Skin of body (tissue), 3 donors: ENCODE results near the gene ACAT2. TPM values are rescaled to one million over a fixed set of nuclear protein-coding genes. Genes with fewer than 3 reads are reported as not detected.
"Not testable (repeated sequence)": the region's sequence is repeated elsewhere in the genome, so short reads cannot be mapped to it uniquely, and the experiment has no call there.

Source experiments
- DNase-seq: peaks from one replicate; lab custom pipeline; 2025; lab: John Stamatoyannopoulos, UW
- small RNA-seq: library from RNA; depleted of rRNA; stranded (forward); fragments of <200 nt; gene quantifications from one replicate; pipeline ENCODE3, GENCODE V24; 2014; ENCODE audit warnings: low replicate concordance
- total RNA-seq: library from RNA; depleted of rRNA; stranded (reverse); fragments of >200 nt; gene quantifications from one replicate; pipeline ENCODE4 v1.2.3, GENCODE V29; 2014

The ACAT2 gene
- total RNA-seq, 1 donor from 2014 or later: 19.0 TPM

GRCh38 chr6:159809149-159809548, 47.3 kb downstream of the ACAT2 start:
- no peak for DNase-seq

- no peak for DNase-seq
These were observed 51.9 kb downstream of the ACAT2 start for GRCh38 chr6:159813781-159814180.

GRCh38 chr6:159815410-159815809, 53.6 kb downstream of the ACAT2 start:
- DNase-seq: no peak

GRCh38 chr6:159816775-159817174, 54.9 kb downstream of the ACAT2 start:
- not testable (repeated sequence) for DNase-seq

GRCh38 chr6:159817951-159818739, 56.3 kb downstream of the ACAT2 start:
- no peak for DNase-seq

- no peak for DNase-seq
These were observed 57.3 kb downstream of the ACAT2 start for GRCh38 chr6:159819098-159819497.

- no peak for DNase-seq
These were observed 58.2 kb downstream of the ACAT2 start for GRCh38 chr6:159819932-159820640.

- DNase-seq: no peak
These were observed 59.3 kb downstream of the ACAT2 start for GRCh38 chr6:159821122-159821521.

- no peak for DNase-seq
These were observed 59.9 kb downstream of the ACAT2 start for GRCh38 chr6:159821726-159822125.

GRCh38 chr6:159823953-159824352, 62.1 kb downstream of the ACAT2 start:
- no peak for DNase-seq

- DNase-seq: not testable (repeated sequence)
These were observed 62.8 kb downstream of the ACAT2 start for GRCh38 chr6:159824690-159825089.

GRCh38 chr6:159826004-159826403, 64.2 kb downstream of the ACAT2 start:
- no peak for DNase-seq

GRCh38 chr6:159826968-159827647, 65.3 kb downstream of the ACAT2 start:
- DNase-seq: no peak

GRCh38 chr6:159828074-159828473, 66.2 kb downstream of the ACAT2 start:
- DNase-seq: no peak

Small RNAs within 50 kb of the gene (small RNA-seq; reads per million reads assigned to genes)
- gene RNU4ATAC18P: not detected
- gene SNORA20: 73.5 reads per million, percentile 96 among the genes with 10 or more reads in this experiment
- gene SNORA29: not detected

Other genes with a start within 250 kb of the ACAT2 start
- 71.2 TPM for gene SOD2, start 68.8 kb upstream of the ACAT2 start, total RNA-seq
- 91.9 TPM for gene WTAP, start 34.5 kb upstream of the ACAT2 start, total RNA-seq
- gene TCP1, start 27.6 kb downstream of the ACAT2 start, total RNA-seq: 130 TPM
- gene MRPL18, start 28.4 kb downstream of the ACAT2 start, total RNA-seq: 40.0 TPM
- gene PNLDC1, start 38.2 kb downstream of the ACAT2 start, total RNA-seq: 0.30 TPM
- gene MAS1, start 128.9 kb downstream of the ACAT2 start, total RNA-seq: under 0.01 TPM
- gene IGF2R, start 207.0 kb downstream of the ACAT2 start, total RNA-seq: 93.1 TPM